ENCODE measurements around the gene ITPA.

ITPA gene

GRCh38 chr20:3247638-3248037, 38.3 kb downstream of the ITPA start:
- no peak for DNase-seq

GRCh38 chr20:3248167-3248992, 39.1 kb downstream of the ITPA start:
- DNase-seq, result peak; percentile 31

- DNase-seq, result no peak
These were observed 39.7 kb downstream of the ITPA start for GRCh38 chr20:3248993-3249347.

- no peak for DNase-seq
These were observed 40.8 kb downstream of the ITPA start for GRCh38 chr20:3250091-3250504.

DNA sequence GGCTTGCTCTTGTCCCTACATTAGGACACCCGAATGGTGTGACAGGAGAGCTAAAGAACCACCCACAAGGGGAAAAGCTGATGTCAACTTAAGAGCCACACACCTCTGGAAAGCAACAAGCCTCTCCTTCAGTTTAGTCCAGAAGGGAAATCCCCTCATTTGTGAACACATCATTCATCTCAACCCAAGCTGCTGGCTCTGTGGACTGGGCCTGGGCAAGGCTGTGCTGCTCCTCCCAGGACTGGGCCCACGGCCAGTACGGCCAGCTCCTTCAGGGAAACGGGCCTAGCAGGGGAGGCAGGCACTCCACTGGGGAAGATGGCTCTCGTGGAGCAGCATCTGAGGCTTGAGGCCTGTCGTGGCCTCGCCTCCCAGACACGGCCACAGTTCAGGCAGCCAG, 42.5 kb downstream of the ITPA start:
- DNase-seq, result no peak

- no peak for DNase-seq
These were observed 46.4 kb downstream of the ITPA start for GRCh38 chr20:3255728-3256127.

DNA sequence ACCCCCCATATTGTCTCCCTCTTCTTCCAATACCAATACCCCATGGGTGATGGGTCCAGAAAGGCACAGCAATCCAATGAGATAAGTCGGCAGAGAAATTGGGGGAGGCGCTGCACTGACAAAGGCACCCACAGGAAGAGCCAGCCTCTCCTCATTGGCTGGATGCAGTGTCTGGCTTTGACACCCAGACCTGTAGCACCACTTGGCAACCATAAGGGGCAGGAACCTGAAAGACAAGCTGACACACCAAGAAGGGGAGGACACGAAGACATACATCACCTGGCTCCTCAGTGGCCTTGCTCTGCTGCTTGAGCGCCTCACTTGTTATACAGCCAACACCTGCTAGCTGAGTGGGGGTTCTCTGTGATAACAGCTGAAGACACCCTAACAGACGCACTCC, 49.1 kb downstream of the ITPA start:
- DNase-seq, result no peak

- DNase-seq, result no peak
These were observed 53.3 kb downstream of the ITPA start for GRCh38 chr20:3262566-3262965.

DNA sequence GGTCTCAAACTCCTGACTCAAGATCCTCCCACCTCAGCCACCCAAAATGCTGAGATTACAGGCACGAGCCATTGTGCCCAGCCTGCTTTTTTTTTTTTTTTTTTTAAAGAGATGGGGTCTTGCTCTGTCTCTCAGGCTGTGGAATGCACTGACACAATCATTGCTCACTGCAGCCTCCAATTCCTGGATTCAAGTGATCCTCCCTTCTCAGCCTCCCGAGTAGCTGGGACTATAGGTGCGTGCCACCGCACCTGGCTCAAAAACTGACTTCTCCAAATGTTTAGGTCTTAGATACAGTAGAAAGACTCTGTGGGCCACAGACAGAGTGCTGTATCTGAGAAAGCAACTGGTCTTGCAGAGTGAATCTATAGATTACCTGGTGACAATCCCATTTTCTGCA, 60.8 kb downstream of the ITPA start:
- no peak for DNase-seq

GRCh38 chr20:3273371-3273770, 64.1 kb downstream of the ITPA start:
- DNase-seq, result no peak

Measured in MV-4-11 (cell line).